Measurements from ENCODE around the gene MESP1.

DNA sequence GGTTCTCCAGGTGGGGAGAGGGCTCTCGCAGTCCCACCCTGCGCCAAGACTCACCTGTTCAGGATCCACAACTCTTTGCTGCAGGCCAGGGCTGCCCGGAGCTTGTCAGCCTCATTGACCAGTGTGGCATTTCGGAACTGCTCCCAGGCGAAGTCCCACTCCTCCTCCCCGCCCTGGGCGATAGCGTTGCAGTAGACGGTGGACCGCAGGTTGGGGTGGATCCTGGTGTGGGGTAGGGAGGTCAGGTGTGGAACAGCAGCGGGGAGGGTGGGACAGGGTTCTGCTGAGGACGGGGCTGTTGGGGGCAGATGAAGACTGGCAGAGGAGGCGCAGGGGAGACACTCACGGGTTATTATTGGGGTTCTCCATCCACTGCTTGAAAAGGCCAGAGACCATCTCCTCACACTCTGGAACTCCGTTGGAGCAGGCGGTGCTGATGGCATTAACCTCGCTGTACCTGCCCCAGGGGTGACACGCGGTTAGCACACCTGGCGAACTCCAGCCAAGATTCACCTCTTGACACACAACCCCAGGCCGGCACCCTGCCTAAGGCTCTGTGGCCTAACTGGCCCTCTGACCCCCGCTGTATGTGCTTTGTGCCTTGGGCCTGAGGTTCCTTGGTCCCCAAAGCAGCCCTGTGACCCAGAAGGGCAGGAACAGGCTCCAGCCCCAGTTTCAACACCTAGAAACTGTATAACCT, 41.2 kb upstream of the MESP1 start:
- TF ChIP-seq, protein P1, sequence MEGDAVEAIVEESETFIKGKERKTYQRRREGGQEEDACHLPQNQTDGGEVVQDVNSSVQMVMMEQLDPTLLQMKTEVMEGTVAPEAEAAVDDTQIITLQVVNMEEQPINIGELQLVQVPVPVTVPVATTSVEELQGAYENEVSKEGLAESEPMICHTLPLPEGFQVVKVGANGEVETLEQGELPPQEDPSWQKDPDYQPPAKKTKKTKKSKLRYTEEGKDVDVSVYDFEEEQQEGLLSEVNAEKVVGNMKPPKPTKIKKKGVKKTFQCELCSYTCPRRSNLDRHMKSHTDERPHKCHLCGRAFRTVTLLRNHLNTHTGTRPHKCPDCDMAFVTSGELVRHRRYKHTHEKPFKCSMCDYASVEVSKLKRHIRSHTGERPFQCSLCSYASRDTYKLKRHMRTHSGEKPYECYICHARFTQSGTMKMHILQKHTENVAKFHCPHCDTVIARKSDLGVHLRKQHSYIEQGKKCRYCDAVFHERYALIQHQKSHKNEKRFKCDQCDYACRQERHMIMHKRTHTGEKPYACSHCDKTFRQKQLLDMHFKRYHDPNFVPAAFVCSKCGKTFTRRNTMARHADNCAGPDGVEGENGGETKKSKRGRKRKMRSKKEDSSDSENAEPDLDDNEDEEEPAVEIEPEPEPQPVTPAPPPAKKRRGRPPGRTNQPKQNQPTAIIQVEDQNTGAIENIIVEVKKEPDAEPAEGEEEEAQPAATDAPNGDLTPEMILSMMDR (conservative IDR thresholded peaks at IDR 0.05; ENCODE audit: low read length), result no peak
- TF ChIP-seq EZH2phosphoT487 (IDR thresholded peaks at IDR 0.05; ENCODE audit: borderline replicate concordance), result no peak
